GM21737 (cell line): Measurements from ENCODE around the gene KRTAP10-1.
"Not testable (repeated sequence)": the region's sequence is repeated elsewhere in the genome, so short reads cannot be mapped to it uniquely, and the experiment has no call there.

Source experiments
- ATAC-seq: cut with Tn5 transposase; IDR thresholded peaks from one replicate; pipeline ENCODE4 v1.9.1; 2021; ENCODE audit warnings: mild to moderate bottlenecking, moderate library complexity; ENCODE audit not compliant: unreplicated experiment

The KRTAP10-1 gene

DNA sequence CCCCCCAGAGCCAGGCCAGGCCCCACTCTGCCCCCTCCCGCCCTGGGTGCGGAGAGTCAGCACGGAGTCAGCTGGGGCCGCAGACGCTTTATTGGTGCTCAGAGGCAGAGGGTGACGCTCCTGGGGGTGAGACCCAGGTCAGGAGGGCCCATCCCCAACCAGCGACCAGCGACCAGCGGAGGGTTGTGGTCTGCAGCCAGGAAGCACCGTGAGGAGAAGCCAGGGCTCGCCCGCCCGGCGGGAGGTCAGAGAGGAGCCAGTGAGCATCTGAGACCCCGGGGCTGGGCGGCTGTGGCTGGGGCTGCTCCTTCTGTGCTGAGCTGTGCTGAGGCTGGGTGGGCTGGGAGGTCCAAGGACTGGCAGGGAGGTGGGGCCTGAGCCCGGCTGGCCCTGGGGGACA lies 10.3 kb upstream of the KRTAP10-1 start:
- ATAC-seq, result not testable (repeated sequence)

DNA sequence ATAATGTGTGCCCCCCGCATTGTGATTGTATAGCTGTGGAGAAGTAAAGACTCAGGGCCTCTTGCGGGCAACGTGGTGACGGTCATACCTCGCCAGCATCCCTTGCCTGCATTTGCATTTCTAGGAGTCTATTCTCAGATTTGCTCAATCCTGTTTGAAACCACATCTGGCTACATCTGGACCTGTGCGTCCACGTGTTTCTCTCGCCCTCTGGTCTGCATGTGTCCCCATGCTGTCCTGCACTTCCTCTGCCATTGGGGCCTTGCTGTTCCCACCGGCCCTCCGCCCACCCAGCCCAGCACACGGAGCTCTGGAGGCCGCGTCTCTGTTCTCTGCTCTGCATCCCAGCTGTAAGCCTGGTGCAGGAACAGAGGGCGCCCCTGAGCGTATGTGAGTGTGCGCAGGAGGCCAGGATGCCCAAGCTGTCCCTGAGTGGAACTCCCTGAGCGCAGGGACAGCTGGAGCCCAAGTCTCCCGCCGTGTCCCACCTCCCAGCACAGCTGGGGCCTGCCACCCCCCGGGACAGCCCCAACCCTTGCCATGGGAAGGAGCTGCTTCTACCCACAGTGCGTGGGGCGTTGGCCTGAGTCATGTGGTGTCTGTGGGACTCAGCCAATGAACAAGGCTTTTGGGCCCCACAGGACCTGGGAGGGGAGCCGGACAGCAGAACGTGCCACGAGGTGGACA lies 9.7 kb upstream of the KRTAP10-1 start:
- ATAC-seq, result no peak

DNA sequence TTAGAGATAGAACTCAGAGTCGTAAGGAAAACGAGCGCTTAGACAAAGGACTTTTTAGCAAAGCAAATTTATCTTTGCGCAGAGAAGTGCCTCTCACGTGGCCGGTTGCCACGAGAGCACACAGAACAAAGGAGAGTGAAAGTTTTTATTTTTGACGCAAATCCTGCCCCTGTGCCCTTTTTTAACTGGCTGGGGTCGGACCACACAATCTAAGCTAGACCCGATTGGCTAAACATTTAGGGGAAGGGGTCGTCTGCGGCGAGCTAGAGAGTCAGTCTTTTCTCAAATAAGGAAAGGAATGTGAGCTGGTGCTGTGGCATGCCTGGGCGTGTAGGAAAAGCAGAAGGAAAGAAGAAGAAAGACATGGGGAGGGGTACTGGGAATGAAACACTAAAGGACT lies 8.9 kb upstream of the KRTAP10-1 start:
- no peak for ATAC-seq

DNA sequence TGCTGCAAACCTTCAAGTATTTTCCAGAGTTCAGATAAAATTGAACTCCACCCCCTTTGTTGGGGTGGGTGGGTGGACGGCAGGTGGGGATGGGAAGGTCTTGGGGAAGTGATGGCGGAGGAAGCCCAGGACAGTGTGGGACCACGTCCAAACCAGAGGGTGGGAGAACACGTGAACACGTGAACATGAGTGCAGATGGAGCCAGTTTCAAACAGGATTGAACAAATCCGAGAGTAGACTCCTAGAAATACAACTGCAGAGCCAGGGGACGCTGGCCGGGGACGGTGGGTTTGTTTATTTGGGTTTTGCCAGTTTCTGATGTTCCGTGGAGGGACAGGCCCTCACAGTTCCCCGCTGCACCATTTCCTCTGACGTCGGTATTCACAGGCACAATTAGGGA lies 8.4 kb upstream of the KRTAP10-1 start:
- ATAC-seq, result no peak

DNA sequence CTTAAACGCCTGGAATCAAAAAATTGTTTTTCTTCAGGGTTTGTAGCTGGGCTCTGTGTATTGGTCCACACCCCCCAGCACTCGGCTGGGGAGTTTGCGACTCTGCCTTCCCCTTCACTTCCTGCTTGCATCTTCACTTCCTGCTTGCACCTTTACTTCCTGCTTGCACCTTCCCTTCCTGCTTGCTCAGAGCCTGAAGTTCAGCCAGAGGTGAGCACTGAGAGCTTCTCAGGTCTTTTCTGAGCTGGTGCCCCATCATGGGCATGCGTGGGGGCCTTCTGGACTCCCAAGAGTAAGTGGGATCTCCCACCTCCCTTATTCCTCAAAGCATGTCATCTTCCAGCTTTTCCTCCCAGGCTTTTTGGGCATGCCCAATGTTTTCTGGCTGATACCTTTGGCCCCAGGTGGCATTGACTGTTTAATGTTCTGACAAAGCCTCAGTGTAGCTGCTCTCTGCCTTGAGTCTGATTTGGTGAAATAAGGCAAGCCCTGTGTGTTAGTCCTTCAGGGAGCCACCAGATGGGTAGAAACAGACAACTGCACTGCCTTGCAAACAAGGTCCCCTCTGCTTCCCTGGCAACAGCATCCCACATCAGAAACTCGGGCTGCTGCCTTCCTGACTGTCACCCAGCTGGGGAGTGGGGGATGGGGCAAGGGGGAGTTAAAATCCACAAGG lies 7.8 kb upstream of the KRTAP10-1 start:
- ATAC-seq, result no peak

DNA sequence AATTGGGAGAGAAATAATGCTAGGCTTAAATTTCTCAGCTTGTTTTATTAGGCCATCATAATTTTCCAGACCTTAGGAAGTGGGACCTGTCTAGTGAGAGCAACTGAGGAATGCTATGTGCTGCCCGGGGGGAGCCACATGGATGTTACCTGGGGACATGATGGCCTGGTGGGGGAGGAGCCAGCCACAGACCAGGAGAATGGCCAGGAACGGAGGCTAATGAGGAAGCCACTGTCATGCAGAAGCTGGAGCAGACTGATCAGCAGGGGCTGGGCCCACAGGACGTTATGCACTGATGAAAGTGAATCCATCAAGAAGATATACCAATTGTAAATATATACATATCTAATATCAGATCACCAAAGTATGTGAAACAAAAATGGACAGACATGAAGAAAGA lies 4.6 kb upstream of the KRTAP10-1 start:
- no peak for ATAC-seq

DNA sequence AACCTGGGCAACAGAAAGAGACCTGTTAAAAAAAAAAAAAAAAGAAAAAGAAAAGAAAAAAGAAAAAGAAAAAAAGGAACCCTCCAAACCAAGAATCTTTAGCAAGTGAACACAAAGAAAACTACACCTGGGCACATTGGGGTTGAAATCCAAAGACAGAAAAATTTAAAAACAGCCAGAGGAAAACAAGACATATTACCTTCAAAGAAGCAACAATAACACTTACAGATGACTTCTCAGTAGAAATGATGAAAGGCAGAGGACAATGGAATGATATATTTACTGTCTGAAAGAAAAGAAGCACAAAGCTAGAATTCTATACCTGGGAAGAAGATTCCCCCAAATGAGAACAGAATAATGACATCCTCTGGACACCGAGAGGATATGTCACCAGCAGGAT lies 2.7 kb upstream of the KRTAP10-1 start:
- no peak for ATAC-seq

DNA sequence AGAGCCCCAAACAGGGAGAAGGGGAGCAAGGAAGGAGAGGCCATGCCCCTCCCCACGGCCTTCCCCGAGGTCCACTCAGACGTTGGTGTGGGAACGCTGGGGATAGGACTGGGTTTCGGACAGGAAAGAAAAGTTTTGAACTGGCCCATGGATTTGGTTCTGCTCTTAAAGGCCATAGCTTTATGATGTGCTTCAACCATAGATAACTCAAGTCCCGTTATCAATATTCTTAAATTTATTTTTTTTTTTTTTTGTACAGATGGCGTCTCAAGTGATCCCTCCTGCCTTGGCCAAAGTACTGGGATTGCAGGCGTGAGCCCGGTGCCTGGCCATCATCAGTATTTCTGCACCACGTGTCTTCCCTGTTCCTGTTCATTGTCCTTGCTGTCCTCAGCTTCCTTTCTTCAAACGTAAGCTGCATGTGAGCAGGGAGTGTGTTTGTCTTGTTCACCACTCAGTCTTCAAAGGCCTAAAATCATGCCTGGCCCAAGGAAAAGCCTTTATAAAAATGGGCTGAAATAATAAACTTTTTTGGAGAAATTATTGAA lies 820 bp upstream of the KRTAP10-1 start:
- no peak for ATAC-seq

DNA sequence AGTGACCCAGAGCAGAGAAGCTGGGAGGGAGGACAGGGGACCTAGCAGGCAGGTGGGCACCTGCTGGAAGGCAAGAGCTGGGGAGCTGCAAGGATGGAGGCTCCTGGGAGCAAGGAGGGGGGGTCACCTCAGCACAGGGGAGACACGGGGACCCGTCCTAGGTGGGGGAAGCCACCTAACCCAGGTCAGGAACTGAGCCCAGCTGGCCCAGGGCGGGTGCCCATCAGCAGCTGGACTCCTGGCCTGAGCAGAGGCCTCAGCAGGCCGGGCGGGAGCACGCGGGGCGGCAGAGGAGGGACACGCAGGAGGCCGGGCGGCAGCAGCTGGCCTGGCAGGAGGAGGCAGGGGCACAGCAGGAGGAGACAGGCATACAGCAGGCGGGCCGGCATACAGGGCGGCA lies 949 bp downstream of the KRTAP10-1 start:
- no peak for ATAC-seq

DNA sequence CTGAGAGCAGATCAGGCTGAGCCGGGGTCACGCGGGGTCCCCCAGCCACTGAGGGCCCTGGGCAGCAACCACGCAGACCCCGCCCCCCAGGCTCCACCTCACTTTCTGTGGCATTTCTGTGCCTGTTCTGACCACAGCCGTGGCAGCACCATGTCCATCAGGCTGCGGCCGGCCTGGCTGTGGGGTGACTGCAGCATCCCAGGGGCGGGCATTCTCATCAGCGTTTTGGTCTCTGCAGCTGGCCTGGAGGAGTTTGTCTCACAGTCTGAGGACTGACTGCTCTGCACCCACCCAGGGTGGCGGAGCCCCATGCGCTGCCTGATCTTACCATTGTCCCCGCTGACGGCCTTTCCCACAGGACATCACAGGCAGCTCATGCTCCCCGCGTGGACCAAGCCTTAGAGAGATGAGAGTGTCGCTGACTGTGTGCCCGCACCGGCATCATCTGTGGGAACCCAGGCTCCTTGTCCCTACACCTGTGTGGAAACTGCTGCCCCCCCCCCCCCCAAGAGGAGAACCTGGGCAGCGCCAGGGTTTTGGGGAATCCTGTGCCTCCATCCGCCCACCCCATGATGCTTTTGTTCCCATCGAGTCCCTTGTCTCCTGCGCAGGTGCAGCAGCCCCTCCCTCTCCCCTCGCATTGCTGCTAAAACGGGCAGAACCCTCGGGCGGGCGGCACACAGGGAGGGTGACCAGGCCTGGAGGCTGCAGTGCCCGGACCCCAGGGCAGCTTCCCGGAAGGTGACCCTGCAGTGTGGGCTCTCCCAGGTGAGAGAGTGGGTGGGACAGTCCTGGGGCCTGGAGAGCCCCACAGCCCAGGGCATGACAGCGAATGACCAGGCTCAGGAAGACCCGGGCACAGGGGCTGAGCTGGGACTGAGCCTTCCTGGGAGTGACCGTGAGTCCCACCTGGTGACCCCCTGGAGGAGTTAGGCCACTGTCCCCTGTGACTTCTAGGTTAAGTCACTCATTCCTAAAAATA lies 1.8 kb downstream of the KRTAP10-1 start:
- no peak for ATAC-seq

DNA sequence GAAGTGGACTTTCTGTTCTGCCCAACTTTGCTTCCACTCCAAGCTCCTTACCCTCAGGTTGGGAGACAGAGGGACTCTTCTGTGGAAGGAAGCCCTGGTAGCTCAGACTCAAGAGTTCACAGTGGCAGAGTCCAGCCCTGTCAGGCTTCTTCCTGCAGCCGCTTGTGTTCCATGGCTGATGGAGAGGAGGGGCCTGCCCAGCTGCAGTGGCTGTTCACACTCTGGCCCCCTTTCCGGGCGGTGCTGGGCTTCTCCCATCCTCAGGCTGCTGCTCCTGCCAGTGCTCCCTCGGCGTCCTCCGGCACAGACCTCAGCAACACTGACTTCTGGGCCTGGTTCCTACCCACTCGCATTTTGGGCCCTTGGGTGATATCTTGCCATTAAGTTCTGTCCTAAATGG lies 4.0 kb downstream of the KRTAP10-1 start:
- ATAC-seq, result no peak

DNA sequence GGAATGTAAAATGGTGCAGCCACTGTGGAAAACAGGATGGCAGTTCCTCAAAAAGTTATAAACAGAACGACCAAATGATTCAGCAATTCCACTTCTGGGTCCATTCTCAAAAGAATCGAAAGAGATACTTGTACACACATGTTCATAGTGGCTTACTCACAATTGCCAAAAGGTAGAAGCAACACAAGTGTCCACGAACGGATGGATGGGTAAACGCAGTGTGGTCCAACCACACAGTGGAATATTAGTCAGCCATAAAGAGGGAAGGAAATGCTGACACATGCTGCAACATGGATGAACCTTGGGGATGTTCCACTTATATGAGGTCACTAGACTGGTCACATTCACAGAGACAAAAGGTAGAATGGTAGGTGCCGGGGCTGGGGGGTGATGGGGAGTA lies 5.3 kb downstream of the KRTAP10-1 start:
- no peak for ATAC-seq

DNA sequence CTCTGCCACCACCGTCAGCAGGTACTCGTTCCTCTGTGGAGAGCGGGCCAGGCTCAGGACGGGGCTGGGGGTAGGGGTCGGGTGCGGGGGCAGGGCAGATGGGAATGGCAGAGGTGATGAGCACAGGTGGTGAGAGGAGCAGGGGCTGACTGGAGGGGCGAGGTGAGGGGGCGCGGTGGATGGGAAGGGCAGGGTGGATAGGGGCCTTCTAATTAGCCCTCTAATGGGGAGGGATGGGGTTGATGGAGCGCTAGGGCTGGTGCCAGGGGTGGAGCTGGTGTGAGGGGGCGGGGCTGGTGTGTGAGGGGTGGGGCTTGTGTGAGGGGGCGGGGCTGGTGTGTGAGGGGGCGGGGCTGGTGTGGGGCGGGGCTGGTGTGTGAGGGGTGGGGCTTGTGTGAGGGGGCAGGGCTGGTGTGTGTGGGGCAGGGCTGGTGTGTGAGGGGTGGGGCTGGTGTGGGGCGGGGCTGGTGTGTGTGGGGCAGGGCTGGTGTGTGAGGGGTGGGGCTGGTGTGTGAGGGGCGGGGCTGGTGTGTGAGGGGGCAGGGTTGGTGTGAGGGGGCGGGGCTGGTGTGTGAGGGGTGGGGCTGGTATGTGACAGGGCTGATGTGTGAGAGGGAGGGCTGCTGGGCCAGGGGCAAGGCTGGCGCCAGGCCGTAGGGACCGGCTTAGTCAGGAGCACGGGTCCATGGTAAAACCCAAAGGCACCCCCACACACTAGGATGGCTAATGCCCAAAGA lies 5.9 kb downstream of the KRTAP10-1 start:
- no peak for ATAC-seq

DNA sequence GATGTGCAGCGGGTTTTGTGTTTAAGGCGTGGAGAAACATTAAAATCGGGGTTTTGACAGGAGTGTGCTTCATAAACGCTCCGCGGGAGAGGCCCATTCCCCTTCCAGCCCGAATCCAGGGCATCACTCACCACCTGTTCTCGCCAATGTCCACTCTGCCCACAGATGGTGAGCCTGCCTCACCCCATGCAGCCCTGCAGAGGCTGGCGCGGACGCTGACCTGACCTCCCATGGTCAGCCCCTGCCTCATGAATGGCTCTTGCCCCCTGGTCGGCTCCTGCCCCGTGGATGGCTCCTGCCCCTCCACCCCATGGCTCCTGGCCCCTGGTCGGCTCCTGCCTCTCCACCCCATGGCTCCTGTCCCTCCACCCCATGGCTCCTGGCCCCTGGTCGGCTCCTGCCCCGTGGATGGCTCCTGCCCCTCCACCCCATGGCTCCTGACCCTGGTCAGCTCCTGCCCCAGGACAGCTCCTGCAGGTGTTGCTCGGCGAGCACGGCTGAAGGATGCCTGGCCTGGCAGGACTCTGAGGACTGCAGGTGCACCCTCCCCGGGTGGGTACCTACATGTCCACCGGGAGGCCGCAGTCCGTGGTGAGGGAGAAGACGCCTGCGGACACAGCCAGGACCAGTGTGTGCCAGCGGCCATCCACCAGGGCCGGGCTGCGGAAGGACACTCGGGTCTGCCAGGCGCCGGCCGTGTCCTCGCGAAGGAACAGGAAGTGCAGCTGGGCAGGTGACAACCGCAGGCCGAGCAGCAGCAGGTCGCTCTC lies 6.7 kb downstream of the KRTAP10-1 start:
- ATAC-seq, result no peak

DNA sequence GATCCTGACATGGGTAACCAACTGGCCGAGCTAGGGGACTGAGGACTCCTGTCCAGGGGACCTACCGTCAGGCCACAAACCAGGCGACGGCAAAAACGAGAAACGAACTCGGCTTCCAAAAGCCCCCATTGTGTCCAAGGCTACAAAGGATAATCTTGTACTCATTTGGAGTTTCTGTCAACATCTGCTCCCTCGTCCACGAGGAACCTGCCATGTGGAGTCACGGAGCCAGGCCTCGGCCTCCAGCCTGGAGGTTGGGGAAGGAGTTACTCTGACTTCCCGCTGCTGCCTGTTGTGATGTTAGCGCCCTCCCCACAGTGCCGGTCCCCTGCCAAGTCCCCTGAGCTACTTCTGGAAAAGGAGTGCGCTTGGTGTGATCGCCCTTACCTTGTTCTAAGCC lies 7.3 kb downstream of the KRTAP10-1 start:
- ATAC-seq, result no peak

DNA sequence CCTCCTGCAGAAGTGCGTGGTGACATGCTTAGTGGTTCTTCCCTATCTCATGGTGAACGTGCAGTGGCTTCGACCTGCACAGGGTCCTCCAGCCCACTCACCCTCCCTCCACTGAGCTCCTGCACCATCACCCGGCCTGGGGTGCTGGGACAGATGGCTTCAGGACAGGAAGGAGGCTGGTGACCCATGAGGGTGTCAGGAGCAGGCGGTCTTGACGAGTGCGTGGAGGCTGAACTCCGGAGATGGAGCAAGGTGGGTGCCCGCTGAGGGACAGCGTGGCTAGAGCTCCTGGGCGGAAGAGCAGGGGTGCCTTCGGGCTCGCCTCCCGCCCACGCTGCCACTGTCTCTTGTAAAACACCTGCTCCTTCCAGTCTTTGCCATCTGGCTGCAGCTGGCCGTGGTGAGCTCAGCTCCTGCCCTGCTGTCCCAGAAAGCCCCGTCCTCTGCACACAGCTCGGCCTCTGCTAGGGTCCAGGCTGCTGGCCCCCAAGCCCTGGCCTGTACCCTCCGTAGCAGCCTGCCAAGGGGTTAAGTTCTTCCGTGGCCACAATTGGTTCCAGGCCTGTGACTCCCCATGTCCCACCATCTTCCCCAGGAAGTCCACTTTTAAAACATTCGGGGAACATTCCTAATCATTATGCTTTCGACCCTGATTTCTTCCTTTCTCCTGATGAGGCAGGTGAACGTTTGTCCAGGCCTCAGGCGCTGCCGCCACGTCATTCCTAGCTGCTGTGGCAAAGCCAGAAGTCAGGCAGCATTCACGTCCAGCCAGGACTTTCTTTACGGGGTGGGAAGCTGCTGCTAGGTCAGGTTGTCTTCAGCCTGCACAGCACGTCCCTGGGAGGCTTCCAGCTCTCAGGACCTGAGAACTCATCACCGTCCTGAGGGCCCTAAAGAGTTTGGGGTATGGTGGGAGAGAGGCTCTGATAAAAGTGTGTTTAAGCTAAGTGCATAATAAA lies 8.1 kb downstream of the KRTAP10-1 start:
- no peak for ATAC-seq

DNA sequence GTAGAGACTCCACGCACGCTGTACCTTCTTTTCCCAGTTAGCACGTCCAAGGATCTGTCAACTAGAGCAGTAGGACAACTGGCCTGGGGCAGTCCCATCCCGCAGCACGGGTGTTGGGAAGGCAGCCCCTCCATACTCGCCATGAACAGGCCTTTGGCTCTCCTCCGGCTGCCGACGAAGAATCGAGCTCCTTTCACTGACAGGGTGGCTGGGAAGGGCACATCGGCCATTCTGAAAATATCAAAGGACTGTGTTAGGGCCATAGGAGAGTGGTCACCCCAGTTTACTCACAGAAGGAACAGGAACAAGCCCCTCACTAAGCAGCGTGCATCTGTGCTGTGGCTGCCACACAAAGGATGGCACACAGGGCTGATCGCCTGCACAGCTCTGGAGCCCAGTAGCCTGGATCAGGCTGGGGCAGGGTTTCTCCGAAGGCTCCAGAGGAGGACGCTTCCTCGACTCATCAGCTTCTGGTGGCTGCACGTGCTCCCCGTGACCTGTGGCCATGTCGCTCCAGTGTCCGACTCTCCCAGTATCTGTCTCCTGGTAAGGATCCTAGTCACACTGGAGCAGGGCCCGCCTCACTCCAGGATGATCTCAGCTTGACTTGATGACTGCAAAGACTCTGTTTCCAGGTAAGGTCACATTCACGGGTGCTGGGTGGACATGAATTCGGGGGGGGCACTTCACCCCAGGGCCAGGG lies 8.9 kb downstream of the KRTAP10-1 start:
- ATAC-seq, result no peak

DNA sequence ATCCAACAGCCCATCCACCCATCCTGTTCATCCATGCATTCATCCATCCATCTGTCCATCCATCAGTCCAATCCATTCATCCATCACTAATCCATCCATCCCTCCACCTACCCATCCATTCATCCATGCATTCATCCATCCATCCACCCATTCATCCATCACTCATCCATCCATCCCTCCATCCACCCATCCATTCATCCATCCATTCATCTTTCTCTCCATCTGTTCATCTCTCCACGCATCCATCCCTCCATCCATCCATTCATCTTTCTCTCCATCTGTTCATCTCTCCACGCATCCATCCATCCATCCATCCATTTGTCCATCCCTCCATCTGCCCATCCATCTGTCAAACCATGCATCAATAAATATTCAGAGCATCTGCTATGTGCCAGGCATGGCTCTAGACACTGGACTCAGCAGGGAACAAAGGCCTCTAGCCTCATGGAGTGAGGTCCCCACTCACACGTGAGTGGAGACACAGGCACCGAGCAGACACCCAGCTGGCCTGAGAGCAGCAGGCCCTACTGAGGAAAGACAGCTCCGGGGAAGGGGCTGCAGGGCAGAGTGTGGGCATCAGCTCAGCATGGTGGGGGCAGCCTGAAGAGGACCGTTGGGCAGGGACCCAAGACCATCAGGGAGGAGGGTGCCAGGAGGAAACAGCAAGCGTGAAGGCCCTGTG lies 9.6 kb downstream of the KRTAP10-1 start:
- no peak for ATAC-seq
